ENCODE data around the gene KDM6B. TPM values are rescaled to one million over a fixed set of nuclear protein-coding genes. Genes with fewer than 3 reads are reported as not detected.

Gene KDM6B
- total RNA-seq, 1 experiment from 2014 or later: 19.9 TPM

- CTCF ChIA-PET: interaction anchor here (0.6 kb wide), 1 partner anchor 114 kb away, joined by 10 read pairs; no protein-coding TSS in a partner anchor
- Histone ChIP-seq H3K4me3 (ENCODE audit: low read depth in 2 of 2, low read length in 2 of 2) (peak overlapping the region; percentile 74 to 79; a peak in 3 of 4 replicates), H3K27ac (ENCODE audit: low read length) (peak overlapping the region; percentile 97), H3K9me3 (ENCODE audit: control insufficient read depth, insufficient read depth, low read depth, low read length) (no peaks in the 10 kb centered on the region), H3K36me3 (ENCODE audit: control insufficient read depth, insufficient read depth, low read length) (peaks cover 5% of the 10 kb centered on the region; the same call in 1 of the 2 replicates), H3K27me3 (ENCODE audit: control insufficient read depth, insufficient read depth, low read length) (no peaks in the 10 kb centered on the region), H3K4me1 (ENCODE audit: control insufficient read depth, insufficient read depth, low read length) (peaks cover 14% of the 10 kb centered on the region)
- ATAC-seq: no peak
- POLR2A ChIA-PET: interaction anchor here (0.6 kb wide), 1 partner anchor 255 kb away, joined by 10 read pairs; no protein-coding TSS in a partner anchor
- intact Hi-C loops (cut with micrococcal nuclease; ENCODE audit: unreplicated experiment): loop anchor here (10.0 kb wide), 1 partner anchor 111 kb away; no protein-coding TSS in a partner anchor
- TF ChIP-seq CTCF (IDR thresholded peaks at IDR 0.05): no peak
- no peak for TF ChIP-seq TCF7L2 (IDR thresholded peaks at IDR 0.05; ENCODE audit: low read depth, low read length)
- no peak for TF ChIP-seq REST (IDR thresholded peaks at IDR 0.05; ENCODE audit: insufficient read depth in 1 of 2, low read depth in 2 of 2, low read length in 1 of 2)
- TF ChIP-seq POLR2AphosphoS5 (IDR thresholded peaks at IDR 0.05; ENCODE audit: low read depth, low read length): no peak
- TF ChIP-seq SIN3A (IDR thresholded peaks at IDR 0.05; ENCODE audit: borderline replicate concordance, insufficient read depth, low read depth, low read length): no peak
- no peak for DNase-seq (ENCODE audit: low read depth, low spot score)
- no TSS peak for BruUV-seq (replicated peaks)
- in situ Hi-C loops (cut with HindIII; ENCODE audit: low pct_unique_long_range_greater_than_20kb, low sequenced_read_pairs): no loop called here
Measured at GRCh38 chr17:7855660-7856010, 21.6 kb downstream of the KDM6B start.

GRCh38 chr17:7856011-7856810, 22.2 kb downstream of the KDM6B start:
- TF ChIP-seq CTCF (IDR thresholded peaks at IDR 0.05) (no peak), SIN3A (IDR thresholded peaks at IDR 0.05; ENCODE audit: borderline replicate concordance, insufficient read depth, low read depth, low read length) (no peak), TCF7L2 (IDR thresholded peaks at IDR 0.05; ENCODE audit: low read depth, low read length) (no peak), POLR2AphosphoS5 (IDR thresholded peaks at IDR 0.05; ENCODE audit: low read depth, low read length) (no peak), REST (IDR thresholded peaks at IDR 0.05; ENCODE audit: insufficient read depth in 1 of 2, low read depth in 2 of 2, low read length in 1 of 2) (no peak)
- H3K4me1 ChIP-seq (ENCODE audit: control insufficient read depth, insufficient read depth, low read length): peaks cover 14% of the 10 kb centered on the region
- in situ Hi-C loops (cut with HindIII; ENCODE audit: low pct_unique_long_range_greater_than_20kb, low sequenced_read_pairs) (no loop called here), intact Hi-C loops (cut with micrococcal nuclease; ENCODE audit: unreplicated experiment) (loop anchor here (10.0 kb wide), 1 partner anchor 111 kb away; no protein-coding TSS in a partner anchor)
- no peaks in the 10 kb centered on the region for H3K9me3 ChIP-seq (ENCODE audit: control insufficient read depth, insufficient read depth, low read depth, low read length)
- ChIA-PET POLR2A (interaction anchor here (0.6 kb wide), 1 partner anchor 254 kb away, joined by 10 read pairs; no protein-coding TSS in a partner anchor), CTCF (interaction anchor here (0.6 kb wide), 1 partner anchor 114 kb away, joined by 10 read pairs; no protein-coding TSS in a partner anchor)
- DNase-seq (ENCODE audit: low read depth, low spot score) (no peak), ATAC-seq (no peak)
- H3K27me3 ChIP-seq (ENCODE audit: control insufficient read depth, insufficient read depth, low read length): no peaks in the 10 kb centered on the region
- peak overlapping the region; percentile 97 for H3K27ac ChIP-seq (ENCODE audit: low read length)
- BruUV-seq (replicated peaks): no TSS peak
- peak overlapping the region; percentile 74 to 79 for H3K4me3 ChIP-seq (ENCODE audit: low read depth in 2 of 2, low read length in 2 of 2)
- H3K36me3 ChIP-seq (ENCODE audit: control insufficient read depth, insufficient read depth, low read length): peaks cover 5% of the 10 kb centered on the region; the same call in 1 of the 2 replicates

Data from Panc1 (cell line).